Activated B cell treated with CpG ODN at 0.5 μM for 24 hours (primary cell): ENCODE measurements around the gene RABL6. TPM values are rescaled to one million over a fixed set of nuclear protein-coding genes. Genes with fewer than 3 reads are reported as not detected.

Experiments
- ATAC-seq: fragments of 200-7000 bp; cut with Tn5 transposase; one replicate; pipeline ENCODE4 v1.10.0; 2021; ENCODE audit warnings: low read depth, mild to moderate bottlenecking, moderate library complexity
- CTCF ChIA-PET: fragments of 350-600 bp; sonication (Branson Sonifier 250); formaldehyde crosslinking; loops from one replicate; lab custom pipeline; 2021; ENCODE audit warnings: antibody characterized with exemption; lab: Charles Lee
- POLR2A ChIA-PET: fragments of 350-600 bp; sonication (Branson Sonifier 250); formaldehyde crosslinking; loops from one replicate; lab custom pipeline; 2021; ENCODE audit warnings: antibody characterized with exemption; lab: Charles Lee
- DNase-seq: peaks from one replicate; pipeline ENCODE4 v3.0.0; 2022
- H3K27ac Mint-ChIP-seq: one replicate; pipeline ENCODE4 v1.8.0; 2020; ENCODE audit warnings: mixed read lengths
- H3K27me3 Mint-ChIP-seq: one replicate; pipeline ENCODE4 v1.8.0; 2021; ENCODE audit warnings: mixed read lengths
- H3K36me3 Mint-ChIP-seq: one replicate; pipeline ENCODE4 v1.8.0; 2021; ENCODE audit warnings: low read depth, mixed read lengths
- H3K4me1 Mint-ChIP-seq: one replicate; pipeline ENCODE4 v1.8.0; 2021; ENCODE audit warnings: mixed read lengths
- H3K4me3 Mint-ChIP-seq: one replicate; pipeline ENCODE4 v1.8.0; 2020; ENCODE audit warnings: mild to moderate bottlenecking, mixed read lengths
- H3K9me3 Mint-ChIP-seq: one replicate; pipeline ENCODE4 v1.8.0; 2020; ENCODE audit warnings: mixed read lengths
- intact Hi-C: fragments of 100-400 bp; cut with micrococcal nuclease; formaldehyde crosslinking; loops from one replicate; pipeline ENCODE4 v1.15.1; 2024
- total RNA-seq: library from RNA; stranded (reverse); gene quantifications from 2 replicates; pipeline ENCODE4 v1.2.3, GENCODE V29; 2022
- TF ChIP-seq, protein P1 (sequence below): fragments of 200-600 bp; IDR thresholded peaks from one replicate; pipeline ENCODE4 v1.8.0; 2022; ENCODE audit warnings: antibody characterized with exemption, mild to moderate bottlenecking

The RABL6 gene
- total RNA-seq, 1 donor from 2014 or later: 75.0 TPM

DNA sequence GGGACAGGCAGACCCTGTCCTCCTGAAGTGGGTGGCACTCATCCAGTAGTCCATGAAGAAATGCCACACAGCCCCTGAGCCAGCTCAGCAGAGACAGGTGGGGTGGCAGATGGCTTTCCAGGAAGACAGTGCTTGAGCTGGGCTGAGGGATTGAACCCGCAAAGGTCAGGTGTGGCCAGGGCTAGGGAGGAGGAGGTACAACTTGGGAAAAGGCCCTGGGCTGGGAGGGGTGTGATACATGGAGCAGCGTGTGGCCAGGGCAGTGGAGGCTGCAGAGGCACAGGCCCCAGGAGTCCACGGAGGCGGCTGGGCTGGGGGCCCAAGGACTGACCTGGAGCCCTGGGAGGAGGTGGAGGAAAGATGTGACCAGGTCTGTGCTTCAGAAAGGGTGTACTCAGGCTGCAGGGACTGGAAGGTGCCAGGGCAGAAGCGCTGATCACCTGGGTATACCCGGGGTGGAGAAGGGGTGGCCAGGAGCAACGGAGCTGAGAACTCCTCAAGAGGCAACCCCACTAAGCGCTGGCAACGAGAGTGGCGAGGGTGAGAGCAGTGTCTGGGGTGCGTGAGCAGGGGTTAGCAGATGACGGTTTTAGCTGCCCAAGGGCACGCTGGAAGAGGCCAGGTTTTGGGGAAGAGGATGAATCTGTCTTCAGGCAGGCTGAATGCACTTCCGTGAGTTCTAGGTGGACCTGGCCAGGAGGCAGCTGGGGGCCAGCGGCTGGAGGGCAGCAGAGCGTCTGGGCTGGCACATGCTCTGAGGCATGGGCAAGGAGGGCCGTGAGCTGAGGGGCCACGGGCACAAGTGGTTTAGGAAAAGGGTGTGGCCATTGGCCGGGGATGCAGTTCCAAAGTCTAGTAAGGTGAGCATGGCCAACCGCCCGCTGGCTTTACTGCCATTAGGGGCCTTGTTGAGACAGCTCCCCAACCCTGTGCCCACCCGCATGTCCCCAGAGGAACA, 3.9 kb upstream of the RABL6 start:
- TF ChIP-seq, protein P1, sequence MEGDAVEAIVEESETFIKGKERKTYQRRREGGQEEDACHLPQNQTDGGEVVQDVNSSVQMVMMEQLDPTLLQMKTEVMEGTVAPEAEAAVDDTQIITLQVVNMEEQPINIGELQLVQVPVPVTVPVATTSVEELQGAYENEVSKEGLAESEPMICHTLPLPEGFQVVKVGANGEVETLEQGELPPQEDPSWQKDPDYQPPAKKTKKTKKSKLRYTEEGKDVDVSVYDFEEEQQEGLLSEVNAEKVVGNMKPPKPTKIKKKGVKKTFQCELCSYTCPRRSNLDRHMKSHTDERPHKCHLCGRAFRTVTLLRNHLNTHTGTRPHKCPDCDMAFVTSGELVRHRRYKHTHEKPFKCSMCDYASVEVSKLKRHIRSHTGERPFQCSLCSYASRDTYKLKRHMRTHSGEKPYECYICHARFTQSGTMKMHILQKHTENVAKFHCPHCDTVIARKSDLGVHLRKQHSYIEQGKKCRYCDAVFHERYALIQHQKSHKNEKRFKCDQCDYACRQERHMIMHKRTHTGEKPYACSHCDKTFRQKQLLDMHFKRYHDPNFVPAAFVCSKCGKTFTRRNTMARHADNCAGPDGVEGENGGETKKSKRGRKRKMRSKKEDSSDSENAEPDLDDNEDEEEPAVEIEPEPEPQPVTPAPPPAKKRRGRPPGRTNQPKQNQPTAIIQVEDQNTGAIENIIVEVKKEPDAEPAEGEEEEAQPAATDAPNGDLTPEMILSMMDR: no peak
- POLR2A ChIA-PET: interaction anchor here (0.5 to 0.7 kb wide), 3 partner anchors 145 to 350 kb away, joined by 3 to 7 read pairs (median 3); no protein-coding TSS in a partner anchor
- H3K4me1 Mint-ChIP-seq: peaks cover 37% of the 10 kb centered on the region
- no peak for ATAC-seq
- intact Hi-C loops: no loop called here
- no peak overlapping the region for H3K4me3 Mint-ChIP-seq
- peaks cover 9% of the 10 kb centered on the region for H3K36me3 Mint-ChIP-seq
- DNase-seq: no peak
- no peaks in the 10 kb centered on the region for H3K9me3 Mint-ChIP-seq
- CTCF ChIA-PET: interaction anchor here (1.4 kb wide), 1 partner anchor 13 kb away, joined by 3 read pairs; no protein-coding TSS in a partner anchor
- no peaks in the 10 kb centered on the region for H3K27me3 Mint-ChIP-seq
- H3K27ac Mint-ChIP-seq: no peak overlapping the region

- Mint-ChIP-seq H3K4me3 (no peak overlapping the region), H3K36me3 (peaks cover 12% of the 10 kb centered on the region), H3K4me1 (peaks cover 41% of the 10 kb centered on the region), H3K9me3 (no peaks in the 10 kb centered on the region), H3K27ac (no peak overlapping the region), H3K27me3 (no peaks in the 10 kb centered on the region)
- ATAC-seq (no peak), DNase-seq (no peak)
- ChIA-PET CTCF (no interaction called here), POLR2A (interaction anchor here (0.5 kb wide), 1 partner anchor 144 kb away, joined by 7 read pairs; no protein-coding TSS in a partner anchor)
- intact Hi-C loops: loop anchor here (5.0 kb wide), 1 partner anchor 188 kb away; the partner anchor contains the start of gene PAXX
- TF ChIP-seq, protein P1: no peak
Observed at GRCh38 chr9:136804509-136805206, 3.1 kb upstream of the RABL6 start.

DNA sequence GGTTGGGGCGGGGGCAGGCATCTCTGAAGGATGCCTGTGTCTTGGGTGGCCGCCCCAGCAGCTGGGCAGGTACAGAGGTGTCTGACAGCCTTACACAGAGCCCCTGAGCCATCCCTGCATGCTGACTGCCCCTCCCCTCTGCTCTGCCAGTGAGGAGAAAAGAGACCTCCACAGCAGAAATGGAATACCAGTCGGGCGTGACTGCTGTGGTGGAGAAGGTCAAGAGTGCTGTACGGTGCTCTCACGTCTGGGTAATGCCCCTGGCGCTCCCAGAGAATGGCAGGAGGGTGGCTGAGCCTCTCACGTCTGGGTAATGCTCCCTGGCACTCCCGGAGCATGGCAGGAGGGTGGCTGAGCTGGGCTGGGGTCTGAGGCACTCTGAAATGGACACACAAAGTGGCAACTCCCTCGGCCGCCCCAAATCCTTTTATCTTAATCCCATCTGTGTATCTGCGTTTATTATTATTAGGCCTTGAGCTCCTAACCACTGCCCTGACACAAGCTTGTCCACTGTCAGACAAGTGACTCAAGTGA, 2.5 kb upstream of the RABL6 start:
- DNase-seq (no peak), ATAC-seq (no peak)
- Mint-ChIP-seq H3K27ac (no peak overlapping the region), H3K36me3 (peaks cover 18% of the 10 kb centered on the region), H3K9me3 (no peaks in the 10 kb centered on the region), H3K27me3 (no peaks in the 10 kb centered on the region), H3K4me3 (no peak overlapping the region), H3K4me1 (peaks cover 42% of the 10 kb centered on the region)
- POLR2A ChIA-PET: interaction anchor here (0.6 kb wide), 1 partner anchor 335 kb away, joined by 4 read pairs; no protein-coding TSS in a partner anchor
- TF ChIP-seq, protein P1: no peak
- intact Hi-C loops: loop anchor here (5.0 kb wide), 1 partner anchor 187 kb away; the partner anchor contains the start of gene PAXX
- CTCF ChIA-PET: interaction anchor here (4.0 kb wide), 1 partner anchor 37 kb away, joined by 17 read pairs; the partner anchor contains the start of gene AJM1

DNA sequence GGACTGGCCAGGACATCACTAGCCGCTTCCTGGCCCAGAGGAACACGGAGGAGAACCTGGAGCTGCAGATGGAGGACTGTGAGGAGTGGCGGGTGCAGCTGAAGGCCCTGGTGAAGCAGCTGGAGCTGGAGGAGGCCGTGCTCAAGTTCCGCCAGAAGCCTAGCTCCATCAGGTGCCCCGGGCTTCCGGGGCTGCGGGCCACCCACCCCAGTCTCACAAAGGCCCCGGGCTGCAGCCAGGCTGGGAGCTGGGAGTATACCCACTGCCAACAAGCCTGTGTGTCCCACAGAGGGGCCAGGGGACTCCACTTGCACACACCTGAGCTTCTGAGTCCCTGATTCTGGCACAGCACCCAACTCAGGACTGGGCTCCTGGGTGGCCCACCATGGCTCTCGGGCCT, 1.7 kb upstream of the RABL6 start:
- ATAC-seq (no peak), DNase-seq (no peak)
- CTCF ChIA-PET: interaction anchor here (4.0 kb wide), 1 partner anchor 36 kb away, joined by 17 read pairs; the partner anchor contains the start of gene AJM1
- TF ChIP-seq, protein P1: no peak
- H3K27ac Mint-ChIP-seq: no peak overlapping the region
- H3K9me3 Mint-ChIP-seq: no peaks in the 10 kb centered on the region
- intact Hi-C loops: loop anchor here (2.0 to 5.0 kb wide), 3 partner anchors 37 to 186 kb away; partner anchors contain the start of genes AJM1, PAXX and TRAF2
- POLR2A ChIA-PET: interaction anchor here (0.6 to 2.0 kb wide), 3 partner anchors 8 to 334 kb away, joined by 4 to 11 read pairs (median 4); partner anchors contain the start of gene PAXX
- peaks cover 19% of the 10 kb centered on the region for H3K36me3 Mint-ChIP-seq
- peaks cover 38% of the 10 kb centered on the region for H3K4me1 Mint-ChIP-seq
- H3K4me3 Mint-ChIP-seq: peak overlapping the region; percentile 88
- no peaks in the 10 kb centered on the region for H3K27me3 Mint-ChIP-seq
